Omental fat pad (tissue), 4 donors: ENCODE data around the gene MYOCD. TPM values are rescaled to one million over a fixed set of nuclear protein-coding genes. Genes with fewer than 3 reads are reported as not detected.

Experiments
- ATAC-seq: fragments of 150-250 bp; one replicate; pipeline ENCODE4 v1.9.1; 2016; ENCODE audit warnings: mild to moderate bottlenecking, moderate library complexity; ENCODE audit not compliant: low FRiP score
- DNase-seq: peaks from one replicate; pipeline ENCODE4 v3.0.0-alpha.2; 2019; ENCODE audit warnings: low spot score
- total RNA-seq, 4 donors: library from RNA; depleted of rRNA; stranded (reverse); fragments of >200 nt; gene quantifications; one replicate each; pipeline ENCODE4 v1.1.0, GENCODE V29; 2016
- TF ChIP-seq, protein P1 (sequence below), 3 donors: fragments of 450-650 bp; IDR thresholded peaks; one replicate each; pipeline ENCODE4 v1.5.1; 2016 to 2017; ENCODE audit warnings: antibody characterized with exemption in 3 of 3, mild to moderate bottlenecking in 3 of 3, moderate library complexity in 2 of 3

MYOCD gene
- total RNA-seq, 4 donors from 2014 or later = 0.48 to 2.8 (median 2.3) TPM

DNA sequence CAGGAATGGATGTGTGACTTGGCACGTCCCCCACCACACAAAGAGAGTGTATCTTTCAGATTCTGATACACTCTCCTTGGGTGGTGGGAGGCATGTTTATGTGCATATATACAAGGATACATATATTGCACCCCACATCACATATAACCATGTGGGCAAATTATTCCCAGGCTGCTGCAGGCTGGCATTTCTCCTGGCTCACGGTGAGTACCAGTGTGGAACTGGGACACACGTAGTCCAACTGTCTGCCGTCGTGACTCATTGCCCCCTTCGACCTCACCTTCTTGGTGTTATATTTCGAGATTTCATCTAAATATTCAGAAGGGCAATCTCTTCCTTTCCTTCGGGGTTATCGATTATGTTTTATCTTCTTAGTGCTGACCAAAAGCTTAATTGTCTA lies 148.0 kb downstream of the MYOCD start:
- ATAC-seq (peak; percentile 70), DNase-seq (no peak)
- TF ChIP-seq, protein P1, sequence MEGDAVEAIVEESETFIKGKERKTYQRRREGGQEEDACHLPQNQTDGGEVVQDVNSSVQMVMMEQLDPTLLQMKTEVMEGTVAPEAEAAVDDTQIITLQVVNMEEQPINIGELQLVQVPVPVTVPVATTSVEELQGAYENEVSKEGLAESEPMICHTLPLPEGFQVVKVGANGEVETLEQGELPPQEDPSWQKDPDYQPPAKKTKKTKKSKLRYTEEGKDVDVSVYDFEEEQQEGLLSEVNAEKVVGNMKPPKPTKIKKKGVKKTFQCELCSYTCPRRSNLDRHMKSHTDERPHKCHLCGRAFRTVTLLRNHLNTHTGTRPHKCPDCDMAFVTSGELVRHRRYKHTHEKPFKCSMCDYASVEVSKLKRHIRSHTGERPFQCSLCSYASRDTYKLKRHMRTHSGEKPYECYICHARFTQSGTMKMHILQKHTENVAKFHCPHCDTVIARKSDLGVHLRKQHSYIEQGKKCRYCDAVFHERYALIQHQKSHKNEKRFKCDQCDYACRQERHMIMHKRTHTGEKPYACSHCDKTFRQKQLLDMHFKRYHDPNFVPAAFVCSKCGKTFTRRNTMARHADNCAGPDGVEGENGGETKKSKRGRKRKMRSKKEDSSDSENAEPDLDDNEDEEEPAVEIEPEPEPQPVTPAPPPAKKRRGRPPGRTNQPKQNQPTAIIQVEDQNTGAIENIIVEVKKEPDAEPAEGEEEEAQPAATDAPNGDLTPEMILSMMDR (IDR thresholded peaks at IDR 0.05) = no peak

DNA sequence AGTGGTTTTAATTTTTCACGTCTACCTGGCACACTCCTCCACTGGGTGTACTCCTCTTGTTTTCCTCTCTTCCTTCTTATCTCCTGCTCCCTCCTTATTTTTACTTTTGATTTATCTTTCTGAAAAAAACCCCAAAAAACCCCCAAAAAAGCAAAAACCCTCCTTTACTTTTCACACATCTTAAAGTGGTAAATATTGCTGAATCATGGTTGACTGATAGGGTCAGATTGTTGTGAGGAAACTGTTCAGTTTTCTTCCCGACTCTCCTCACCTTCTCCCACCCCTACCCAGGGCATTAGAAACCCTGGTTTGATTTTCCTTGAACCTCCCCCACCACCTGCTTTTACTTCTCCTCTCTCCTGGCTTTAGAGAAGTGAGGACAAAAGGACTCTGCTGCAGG lies 149.0 kb downstream of the MYOCD start:
- ATAC-seq = no peak
- no peak for DNase-seq
- TF ChIP-seq, protein P1 (IDR thresholded peaks at IDR 0.05) = no peak

DNA sequence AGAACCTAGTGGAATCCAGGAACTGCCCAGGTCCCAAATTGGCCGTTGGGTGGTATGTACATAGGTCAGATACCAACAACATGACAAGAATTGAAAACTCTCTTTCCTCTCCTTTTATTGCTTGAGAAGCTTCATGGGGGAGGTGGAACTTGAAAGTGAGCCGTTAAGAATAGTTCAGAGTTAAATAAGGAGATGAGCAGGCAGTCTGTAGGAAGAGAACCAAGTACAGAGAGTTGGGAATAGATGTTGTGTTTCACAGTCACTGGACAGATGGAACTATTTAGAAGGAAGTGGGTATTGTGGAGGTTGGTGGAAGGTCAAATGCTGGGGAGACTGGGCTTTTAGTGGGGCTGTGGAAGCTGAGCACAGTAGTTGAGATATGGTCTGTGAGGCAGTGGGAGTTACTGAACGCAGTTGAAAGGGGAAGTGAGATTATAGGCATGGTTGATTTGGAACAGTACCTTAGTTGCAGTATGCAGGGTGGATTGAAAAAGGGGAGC lies 150.0 kb downstream of the MYOCD start:
- ATAC-seq = no peak
- TF ChIP-seq, protein P1 (IDR thresholded peaks at IDR 0.05) = no peak
- DNase-seq = no peak

Other genes with a start within 250 kb of the MYOCD start
- gene ARHGAP44, start 123.6 kb downstream of the MYOCD start, total RNA-seq = 10 to 100 TPM in 1 of 4 donors, 1 to 10 TPM in 3; 3.6 to 22.5 (median 7.2) TPM